ENCODE data around the gene EHBP1L1.

DNA sequence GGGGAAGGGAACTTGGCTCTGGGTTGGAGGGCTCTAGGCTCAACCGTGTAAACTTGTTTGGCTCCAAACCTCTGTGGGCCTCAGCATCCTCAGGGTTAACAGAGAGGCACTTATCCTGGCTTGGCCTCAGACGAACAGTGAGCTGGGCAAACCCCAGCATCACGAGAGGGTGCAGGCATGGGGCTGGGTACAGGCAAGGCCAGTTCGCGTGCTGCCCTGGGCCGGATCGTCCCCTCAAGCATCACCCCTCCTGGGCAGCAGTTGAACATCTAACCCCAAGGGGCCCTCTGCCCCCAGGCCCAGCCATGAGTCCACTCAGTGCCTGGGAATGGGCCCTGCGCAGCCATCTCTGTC lies 1.9 kb downstream of the EHBP1L1 start:
- TF ChIP-seq, protein P1, sequence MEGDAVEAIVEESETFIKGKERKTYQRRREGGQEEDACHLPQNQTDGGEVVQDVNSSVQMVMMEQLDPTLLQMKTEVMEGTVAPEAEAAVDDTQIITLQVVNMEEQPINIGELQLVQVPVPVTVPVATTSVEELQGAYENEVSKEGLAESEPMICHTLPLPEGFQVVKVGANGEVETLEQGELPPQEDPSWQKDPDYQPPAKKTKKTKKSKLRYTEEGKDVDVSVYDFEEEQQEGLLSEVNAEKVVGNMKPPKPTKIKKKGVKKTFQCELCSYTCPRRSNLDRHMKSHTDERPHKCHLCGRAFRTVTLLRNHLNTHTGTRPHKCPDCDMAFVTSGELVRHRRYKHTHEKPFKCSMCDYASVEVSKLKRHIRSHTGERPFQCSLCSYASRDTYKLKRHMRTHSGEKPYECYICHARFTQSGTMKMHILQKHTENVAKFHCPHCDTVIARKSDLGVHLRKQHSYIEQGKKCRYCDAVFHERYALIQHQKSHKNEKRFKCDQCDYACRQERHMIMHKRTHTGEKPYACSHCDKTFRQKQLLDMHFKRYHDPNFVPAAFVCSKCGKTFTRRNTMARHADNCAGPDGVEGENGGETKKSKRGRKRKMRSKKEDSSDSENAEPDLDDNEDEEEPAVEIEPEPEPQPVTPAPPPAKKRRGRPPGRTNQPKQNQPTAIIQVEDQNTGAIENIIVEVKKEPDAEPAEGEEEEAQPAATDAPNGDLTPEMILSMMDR (IDR thresholded peaks at IDR 0.05; ENCODE audit: low read depth, low read length, missing input control), result no peak
- TF ChIP-seq, protein P2, sequence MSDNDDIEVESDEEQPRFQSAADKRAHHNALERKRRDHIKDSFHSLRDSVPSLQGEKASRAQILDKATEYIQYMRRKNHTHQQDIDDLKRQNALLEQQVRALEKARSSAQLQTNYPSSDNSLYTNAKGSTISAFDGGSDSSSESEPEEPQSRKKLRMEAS (IDR thresholded peaks at IDR 0.05), result no peak
- no peak for TF ChIP-seq SP1 (IDR thresholded peaks at IDR 0.05)

Measured in liver (tissue), 3 donors.